ENCODE data around the gene SMC3. TPM values are rescaled to one million over a fixed set of nuclear protein-coding genes. Genes with fewer than 3 reads are reported as not detected.
A peak's percentile ranks its signal among the peaks of the same experiment; 100 is the strongest.
"Not testable (repeated sequence)": the region's sequence is repeated elsewhere in the genome, so short reads cannot be mapped to it uniquely, and the experiment has no call there.

Gene SMC3
- total RNA-seq, result 7.0 TPM

GRCh38 chr10:110567201-110568054 lies at the start of gene SMC3:
TSS of gene SMC3 (plus strand) at chr10:110567695. CDS start at chr10:110567817, 122 bp downstream.
- peak; percentile 86 to 96 (median 96) for DNase-seq (ENCODE audit: low read depth in 2 of 3, low spot score in 2 of 3)

GRCh38 chr10:110522365-110522988 lies 45.0 kb upstream of the SMC3 start:
- DNase-seq (ENCODE audit: low read depth in 2 of 3, low spot score in 2 of 3), result no peak

GRCh38 chr10:110523736-110524135 lies 43.8 kb upstream of the SMC3 start:
- DNase-seq (ENCODE audit: low read depth in 2 of 3, low spot score in 2 of 3), result no peak

- DNase-seq (ENCODE audit: low read depth in 2 of 3, low spot score in 2 of 3), result no peak
These were observed 43.2 kb upstream of the SMC3 start for GRCh38 chr10:110524179-110524858.

GRCh38 chr10:110524859-110525232 lies 42.6 kb upstream of the SMC3 start:
- DNase-seq (ENCODE audit: low read depth in 2 of 3, low spot score in 2 of 3), result no peak

GRCh38 chr10:110525349-110526260 lies 41.9 kb upstream of the SMC3 start:
- DNase-seq (ENCODE audit: low read depth in 2 of 3, low spot score in 2 of 3), result no peak

- DNase-seq (ENCODE audit: low read depth in 2 of 3, low spot score in 2 of 3), result no peak
These were observed 39.7 kb upstream of the SMC3 start for GRCh38 chr10:110527731-110528171.

- no peak for DNase-seq (ENCODE audit: low read depth in 2 of 3, low spot score in 2 of 3)
These were observed 39.1 kb upstream of the SMC3 start for GRCh38 chr10:110528224-110528996.

- DNase-seq (ENCODE audit: low read depth in 2 of 3, low spot score in 2 of 3), result not testable (repeated sequence)
These were observed 38.4 kb upstream of the SMC3 start for GRCh38 chr10:110528997-110529524.

- DNase-seq (ENCODE audit: low read depth in 2 of 3, low spot score in 2 of 3), result no peak
These were observed 37.9 kb upstream of the SMC3 start for GRCh38 chr10:110529596-110530011.

GRCh38 chr10:110530131-110530831 lies 37.2 kb upstream of the SMC3 start:
- DNase-seq (ENCODE audit: low read depth in 2 of 3, low spot score in 2 of 3), result no peak

- no peak for DNase-seq (ENCODE audit: low read depth in 2 of 3, low spot score in 2 of 3)
These were observed 35.8 kb upstream of the SMC3 start for GRCh38 chr10:110531687-110532086.

- not testable (repeated sequence) for DNase-seq (ENCODE audit: low read depth in 2 of 3, low spot score in 2 of 3)
These were observed 34.9 kb upstream of the SMC3 start for GRCh38 chr10:110532628-110533027.

GRCh38 chr10:110533149-110533548 lies 34.3 kb upstream of the SMC3 start:
- DNase-seq (ENCODE audit: low read depth in 2 of 3, low spot score in 2 of 3), result peak in 1 of 3 donors; percentile 18

- no peak for DNase-seq (ENCODE audit: low read depth in 2 of 3, low spot score in 2 of 3)
These were observed 32.9 kb upstream of the SMC3 start for GRCh38 chr10:110534571-110534970.

- peak in 2 of 3 donors; percentile 85 to 86 for DNase-seq (ENCODE audit: low read depth in 2 of 3, low spot score in 2 of 3)
These were observed 31.3 kb upstream of the SMC3 start for GRCh38 chr10:110535958-110536891.

GRCh38 chr10:110539091-110539490 lies 28.4 kb upstream of the SMC3 start:
- no peak for DNase-seq (ENCODE audit: low read depth in 2 of 3, low spot score in 2 of 3)

GRCh38 chr10:110540031-110540430 lies 27.5 kb upstream of the SMC3 start:
- DNase-seq (ENCODE audit: low read depth in 2 of 3, low spot score in 2 of 3), result no peak
